ENCODE measurements around the gene RALY. TPM values are rescaled to one million over a fixed set of nuclear protein-coding genes. Genes with fewer than 3 reads are reported as not detected.

The RALY gene
- total RNA-seq, 1 donor from 2014 or later, result 159 TPM

- intact Hi-C loops (cut with micrococcal nuclease), result no loop called here
Observed at GRCh38 chr20:33986560-33987216, 7.0 kb upstream of the RALY start.

DNA sequence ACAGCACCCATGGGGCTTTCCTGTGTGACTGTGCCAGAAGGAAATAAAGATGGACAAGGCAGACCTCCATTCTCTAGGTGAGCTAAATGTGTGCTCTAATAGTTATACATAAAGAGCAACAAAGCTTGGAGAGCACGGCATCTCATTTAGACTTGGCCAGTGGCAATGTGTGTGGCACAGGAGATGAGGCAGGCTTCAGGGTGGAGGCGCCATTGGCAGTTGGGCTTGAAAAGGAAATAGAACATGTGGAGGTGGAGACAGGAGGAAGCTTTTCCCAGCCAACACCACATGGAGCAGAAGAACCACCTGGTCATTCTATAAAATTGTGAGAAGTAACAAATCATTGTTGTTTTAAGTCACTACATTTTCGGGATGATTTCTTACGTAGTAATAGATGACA lies 3.6 kb upstream of the RALY start:
- intact Hi-C loops (cut with micrococcal nuclease), result loop anchor here (5.0 kb wide), 3 partner anchors 527 to 1168 kb away; partner anchors contain the start of gene DYNLRB1

DNA sequence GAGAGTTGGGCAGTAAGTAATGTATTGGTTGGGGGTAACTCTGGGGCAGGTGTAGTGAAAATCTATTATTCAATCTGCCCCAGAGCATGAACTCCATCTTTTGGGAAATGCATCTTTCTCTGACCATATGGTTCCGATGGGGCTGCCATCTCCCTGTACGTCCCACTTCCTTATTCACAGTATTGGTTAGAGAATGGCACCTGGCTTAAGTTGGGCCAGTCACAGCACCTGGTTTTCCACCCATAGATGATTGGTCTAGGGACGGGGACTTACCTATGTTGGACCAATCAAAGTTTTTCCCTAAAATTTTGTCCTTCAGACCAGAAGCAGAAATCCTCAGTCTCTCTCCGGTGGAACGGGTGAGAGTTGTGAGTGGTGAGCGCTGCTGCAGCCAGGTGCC lies 2.2 kb upstream of the RALY start:
- intact Hi-C loops (cut with micrococcal nuclease), result loop anchor here (5.0 kb wide), 3 partner anchors 526 to 1169 kb away; partner anchors contain the start of gene DYNLRB1

GRCh38 chr20:33992145-33992922 lies 1.4 kb upstream of the RALY start:
- intact Hi-C loops (cut with micrococcal nuclease), result loop anchor here (5.0 kb wide), 3 partner anchors 525 to 1170 kb away; partner anchors contain the start of gene DYNLRB1

- intact Hi-C loops (cut with micrococcal nuclease), result loop anchor here (1.0 to 5.0 kb wide), 13 partner anchors 119 to 1171 kb away; partner anchors contain the start of genes ACTL10, CHMP4B, DYNLRB1 and E2F1
Observed at GRCh38 chr20:33992923-33993575, 662 bp upstream of the RALY start.

- intact Hi-C loops (cut with micrococcal nuclease), result loop anchor here (1.0 to 5.0 kb wide), 9 partner anchors 28 to 1960 kb away; partner anchors contain the start of genes CDK5RAP1, CEP250, DYNLRB1 and PXMP4
Observed at GRCh38 chr20:33994222-33994913, 657 bp downstream of the RALY start.

- intact Hi-C loops (cut with micrococcal nuclease), result loop anchor here (1.0 to 2.0 kb wide), 3 partner anchors 14 to 1960 kb away; partner anchors contain the start of genes CEP250 and SCAND1
Observed at GRCh38 chr20:33995053-33995831, 1.5 kb downstream of the RALY start.

DNA sequence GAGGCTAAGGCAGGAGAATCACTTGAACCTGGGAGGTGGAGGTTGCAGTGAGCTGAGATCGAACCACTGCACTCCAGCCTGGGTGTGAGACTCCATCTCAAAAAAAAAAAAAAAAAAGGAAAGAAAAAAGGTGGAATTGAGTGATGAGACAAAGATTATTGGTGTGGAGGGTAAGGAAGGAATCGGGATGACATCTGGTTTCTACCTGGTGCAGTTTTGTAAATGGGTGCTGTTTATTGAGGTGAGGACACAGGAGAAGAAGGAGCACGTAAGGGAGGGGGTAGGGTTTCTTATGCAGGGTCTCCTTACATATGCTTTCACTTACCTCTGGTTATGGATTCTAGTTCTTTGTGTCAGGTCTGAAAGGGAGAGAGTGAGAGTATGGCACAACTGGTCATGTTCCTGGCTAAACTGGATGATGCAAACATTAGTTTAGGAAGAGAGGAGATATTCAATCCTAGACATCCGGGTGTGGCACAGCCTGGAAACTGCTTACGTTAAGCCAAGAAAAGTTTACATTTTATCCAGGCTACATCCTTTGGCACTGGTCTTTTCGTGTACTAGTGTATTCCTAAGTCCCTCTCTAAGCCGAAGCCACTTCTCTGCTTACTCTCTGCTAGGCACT lies 5.4 kb downstream of the RALY start:
- intact Hi-C loops (cut with micrococcal nuclease), result no loop called here

- intact Hi-C loops (cut with micrococcal nuclease), result no loop called here
Observed at GRCh38 chr20:34001378-34001777, 7.7 kb downstream of the RALY start.

- intact Hi-C loops (cut with micrococcal nuclease), result no loop called here
Observed at GRCh38 chr20:34004227-34004626, 10.5 kb downstream of the RALY start.

DNA sequence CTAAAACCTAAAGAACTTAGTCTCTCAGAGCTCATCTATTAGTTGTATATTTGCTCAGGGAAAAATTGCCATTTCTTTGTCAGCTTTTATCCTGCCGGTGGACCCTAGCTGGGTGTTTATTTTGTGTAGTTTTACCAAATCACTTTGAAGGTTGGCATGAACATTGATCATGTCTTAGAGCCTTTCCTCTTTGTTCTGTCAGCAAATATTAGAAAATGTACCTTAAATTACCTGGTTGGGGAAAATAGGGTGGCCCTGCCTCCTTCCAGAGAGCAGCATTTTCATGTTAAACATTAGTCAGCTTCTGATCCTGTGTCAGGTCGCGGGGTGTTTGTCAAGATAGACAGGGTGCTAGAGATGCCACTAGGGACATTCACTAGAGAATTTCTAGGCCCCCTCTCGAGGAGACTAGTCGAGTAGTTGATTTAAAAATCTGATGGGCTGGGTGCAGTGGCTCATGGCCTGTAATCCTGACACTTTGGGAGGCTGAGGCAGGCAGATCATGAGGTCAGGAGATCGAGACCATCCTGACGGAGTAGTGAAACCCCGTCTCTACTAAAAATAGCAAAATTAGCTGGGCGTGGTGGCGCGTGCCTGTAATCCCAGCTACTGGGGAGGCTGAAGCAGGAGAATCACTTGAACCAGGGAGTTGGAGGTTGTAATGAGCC lies 11.2 kb downstream of the RALY start:
- intact Hi-C loops (cut with micrococcal nuclease), result no loop called here

GRCh38 chr20:34006619-34007018 lies 12.9 kb downstream of the RALY start:
- intact Hi-C loops (cut with micrococcal nuclease), result no loop called here

- intact Hi-C loops (cut with micrococcal nuclease), result no loop called here
Observed at GRCh38 chr20:34008477-34008876, 14.8 kb downstream of the RALY start.

DNA sequence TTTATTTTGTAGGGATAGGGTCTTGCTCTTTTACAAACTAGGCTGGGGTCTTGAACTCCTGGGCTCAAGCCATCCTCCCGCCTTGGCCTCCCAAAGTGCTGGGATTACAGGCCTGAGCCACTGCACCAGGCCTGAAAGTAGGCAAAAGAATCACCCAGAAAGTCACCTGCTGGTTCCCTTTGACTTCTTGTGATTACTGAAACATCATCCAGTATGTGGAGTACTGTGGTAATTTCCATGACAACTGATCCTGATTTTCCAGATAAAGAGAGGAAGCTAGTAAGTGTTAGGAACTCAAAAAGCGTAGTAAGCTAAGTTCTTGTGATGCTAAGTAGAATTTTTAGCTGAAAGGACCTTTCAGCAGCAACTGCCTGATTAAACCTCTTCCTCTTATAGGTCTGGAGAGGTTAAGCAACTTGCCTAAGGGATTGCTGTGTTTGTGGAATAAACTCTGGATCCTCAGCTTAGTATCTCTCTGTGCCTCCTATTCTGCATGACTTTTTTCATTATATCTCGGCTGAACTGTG lies 16.8 kb downstream of the RALY start:
- intact Hi-C loops (cut with micrococcal nuclease), result no loop called here

GRCh38 chr20:34011275-34011674 lies 17.6 kb downstream of the RALY start:
- intact Hi-C loops (cut with micrococcal nuclease), result no loop called here

GRCh38 chr20:34012330-34012729 lies 18.6 kb downstream of the RALY start:
- intact Hi-C loops (cut with micrococcal nuclease), result no loop called here

- intact Hi-C loops (cut with micrococcal nuclease), result no loop called here
Observed at GRCh38 chr20:34012735-34013134, 19.0 kb downstream of the RALY start.

GRCh38 chr20:34013554-34013953 lies 19.8 kb downstream of the RALY start:
- intact Hi-C loops (cut with micrococcal nuclease), result no loop called here

- intact Hi-C loops (cut with micrococcal nuclease), result no loop called here
Observed at GRCh38 chr20:34014878-34015277, 21.2 kb downstream of the RALY start.

All from T-helper 1 cell treated with Interleukin-12 subunit alpha and Interleukin-12 subunit beta and Interleukin-4 antibody, amounts not matched to agents 30 ng/mL and 1 ng/mL, for 36 hours (primary cell).